Hepatocyte (in vitro differentiated cells): ENCODE data around the gene PAAF1.

Experiments used
- EZH2phosphoT487 ChIP-seq: fragments of 200-600 bp; sonication (generic); IDR thresholded peaks from one replicate; pipeline ENCODE4 v1.6.1; 2018; ENCODE audit warnings: antibody characterized with exemption, mild to moderate bottlenecking, low read depth, moderate library complexity; ENCODE audit not compliant: unreplicated experiment, severe bottlenecking
- TF ChIP-seq, protein P1 (sequence below): fragments of 200-600 bp; sonication (generic); IDR thresholded peaks from 2 replicates; pipeline ENCODE4 v1.5.1; 2016; ENCODE audit warnings: antibody characterized with exemption, mild to moderate bottlenecking; ENCODE audit not compliant: poor library complexity

DNA sequence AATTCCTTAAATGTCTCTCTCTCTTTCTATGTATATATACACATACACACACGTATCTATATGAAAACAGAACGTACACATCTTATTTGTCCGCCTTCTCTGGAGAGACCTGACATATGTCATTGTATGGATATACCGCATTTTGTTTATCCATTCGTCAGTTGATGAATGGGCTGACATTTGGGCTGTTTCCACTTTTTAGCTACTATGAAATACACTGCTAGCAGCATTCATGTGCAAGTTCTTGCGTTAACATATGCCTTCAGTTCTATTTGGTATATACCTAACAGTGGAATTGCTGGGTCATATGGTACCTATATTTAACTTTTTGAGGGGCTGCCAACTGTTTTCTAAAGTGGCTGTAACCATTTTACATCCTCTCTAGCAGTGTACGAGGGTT, 56.0 kb downstream of the PAAF1 start:
- TF ChIP-seq, protein P1, sequence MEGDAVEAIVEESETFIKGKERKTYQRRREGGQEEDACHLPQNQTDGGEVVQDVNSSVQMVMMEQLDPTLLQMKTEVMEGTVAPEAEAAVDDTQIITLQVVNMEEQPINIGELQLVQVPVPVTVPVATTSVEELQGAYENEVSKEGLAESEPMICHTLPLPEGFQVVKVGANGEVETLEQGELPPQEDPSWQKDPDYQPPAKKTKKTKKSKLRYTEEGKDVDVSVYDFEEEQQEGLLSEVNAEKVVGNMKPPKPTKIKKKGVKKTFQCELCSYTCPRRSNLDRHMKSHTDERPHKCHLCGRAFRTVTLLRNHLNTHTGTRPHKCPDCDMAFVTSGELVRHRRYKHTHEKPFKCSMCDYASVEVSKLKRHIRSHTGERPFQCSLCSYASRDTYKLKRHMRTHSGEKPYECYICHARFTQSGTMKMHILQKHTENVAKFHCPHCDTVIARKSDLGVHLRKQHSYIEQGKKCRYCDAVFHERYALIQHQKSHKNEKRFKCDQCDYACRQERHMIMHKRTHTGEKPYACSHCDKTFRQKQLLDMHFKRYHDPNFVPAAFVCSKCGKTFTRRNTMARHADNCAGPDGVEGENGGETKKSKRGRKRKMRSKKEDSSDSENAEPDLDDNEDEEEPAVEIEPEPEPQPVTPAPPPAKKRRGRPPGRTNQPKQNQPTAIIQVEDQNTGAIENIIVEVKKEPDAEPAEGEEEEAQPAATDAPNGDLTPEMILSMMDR: no peak
- no peak for TF ChIP-seq EZH2phosphoT487
